Activated T-helper 9 cell treated with anti-CD3 and anti-CD28 coated beads, Interleukin-2, amount 50 U/mL, for 16 hours (primary cell): ENCODE data around the gene FHDC1.

Source experiments
- DNase-seq: peaks from one replicate; pipeline ENCODE4 v3.0.0-alpha.2; 2020; ENCODE audit warnings: low read depth

FHDC1 gene

DNA sequence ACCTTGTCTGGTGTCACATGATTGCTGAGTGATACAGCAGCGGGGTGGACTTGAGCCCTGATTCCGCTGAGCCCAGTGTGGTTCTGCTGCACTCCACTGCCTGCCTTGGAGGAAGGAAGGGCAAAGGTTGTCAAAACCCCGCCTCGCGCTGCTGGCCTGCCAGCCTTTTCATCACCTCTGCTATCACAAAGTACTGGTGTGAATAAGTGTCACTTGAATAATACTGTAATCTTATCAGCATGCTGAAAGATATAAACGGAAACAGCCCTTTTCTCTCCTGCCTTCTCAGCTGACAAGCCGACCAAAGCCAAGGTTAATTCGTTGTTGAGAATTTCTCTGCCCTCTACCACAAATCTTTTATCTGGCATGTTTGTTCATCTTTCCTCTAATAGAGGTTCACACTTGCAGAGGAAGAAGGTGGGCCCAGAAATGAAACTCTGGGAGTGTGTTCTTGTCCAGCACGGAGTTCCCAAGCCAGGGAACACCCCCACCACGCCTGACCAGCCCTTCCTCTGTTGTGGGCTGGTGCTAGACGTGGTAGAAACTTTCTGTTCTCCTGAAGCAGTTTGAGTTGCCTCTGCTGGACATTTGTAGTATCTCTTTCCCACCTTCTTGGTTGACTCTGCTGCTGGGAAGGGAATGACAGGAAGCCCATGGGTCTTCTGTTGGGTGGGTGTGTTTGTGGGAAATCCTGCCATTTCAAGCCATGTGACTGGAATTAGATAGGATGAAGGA is 21.5 kb downstream of the FHDC1 start:
- no peak for DNase-seq

DNA sequence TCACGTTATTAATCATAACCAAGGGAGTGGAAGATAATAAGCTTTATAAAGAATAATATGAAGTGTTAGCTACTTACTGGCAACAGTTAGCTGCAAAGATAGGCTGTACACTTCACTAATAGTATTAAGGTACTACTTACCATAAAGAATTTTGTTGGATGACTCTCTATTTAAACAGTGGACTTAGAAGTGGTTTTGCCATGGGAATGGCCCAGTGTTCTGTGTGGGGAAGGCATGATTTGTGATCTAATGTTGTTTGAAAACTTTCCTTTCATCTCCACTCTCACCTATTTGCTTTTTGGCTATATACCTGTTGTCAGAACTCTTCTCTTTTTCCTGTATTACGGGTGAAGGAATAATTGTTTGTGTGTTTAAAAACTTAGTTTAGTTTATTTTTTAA is 23.0 kb downstream of the FHDC1 start:
- no peak for DNase-seq

DNA sequence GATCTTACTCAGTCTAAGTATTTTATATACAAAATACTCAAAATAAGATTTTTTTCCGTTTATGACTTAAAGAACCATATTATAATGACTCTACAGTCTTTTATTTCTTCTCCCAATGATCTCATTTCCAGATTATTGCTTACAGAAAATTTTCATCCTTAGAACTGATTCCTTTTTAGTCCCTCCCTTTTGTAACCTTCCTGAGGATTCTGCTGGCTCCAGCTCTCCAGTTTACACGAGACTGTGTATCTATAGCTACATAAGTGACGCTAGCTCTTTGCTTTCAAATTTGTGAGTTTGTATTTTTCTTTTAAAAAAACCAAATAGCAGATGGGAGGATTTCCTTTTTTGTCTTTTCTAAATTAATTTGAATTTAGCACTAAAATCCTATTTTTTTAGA is 24.0 kb downstream of the FHDC1 start:
- no peak for DNase-seq

DNA sequence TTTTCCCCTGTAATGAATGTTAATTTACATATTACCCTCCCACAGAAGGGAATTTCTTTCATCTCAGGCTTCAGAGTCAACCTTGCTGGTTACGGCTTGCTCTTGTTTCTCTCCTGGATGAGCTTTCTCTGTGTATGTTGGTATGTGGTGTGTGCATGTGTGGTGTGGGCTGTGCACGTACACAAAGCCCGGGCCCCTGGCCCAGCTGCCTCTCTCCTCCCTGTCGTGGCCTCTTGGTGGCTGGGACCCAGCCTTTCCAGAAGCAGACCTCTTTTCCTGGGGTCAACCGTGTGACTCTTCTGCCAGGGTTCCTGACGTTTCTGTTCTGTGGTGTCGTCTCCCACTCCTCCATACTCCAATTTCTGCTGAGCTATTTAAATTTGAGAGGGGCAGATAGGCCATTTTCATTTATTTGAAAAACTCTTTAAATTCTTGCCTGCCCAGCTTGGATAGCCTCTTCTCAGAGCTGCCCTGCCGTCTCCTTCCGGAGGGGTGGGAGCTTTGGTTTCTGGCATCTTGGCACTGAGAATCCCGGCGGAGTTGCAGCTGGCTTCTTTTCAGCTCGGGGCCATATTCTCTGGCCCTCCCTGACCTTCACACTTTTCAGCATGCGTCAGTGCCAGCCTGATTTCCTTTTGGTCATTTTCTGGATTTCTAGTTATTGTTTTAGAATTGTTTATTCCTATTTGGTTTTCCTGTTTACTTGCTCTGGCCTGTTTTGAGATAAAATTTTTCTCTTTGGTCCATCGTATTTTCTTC is 25.1 kb downstream of the FHDC1 start:
- DNase-seq = no peak

DNA sequence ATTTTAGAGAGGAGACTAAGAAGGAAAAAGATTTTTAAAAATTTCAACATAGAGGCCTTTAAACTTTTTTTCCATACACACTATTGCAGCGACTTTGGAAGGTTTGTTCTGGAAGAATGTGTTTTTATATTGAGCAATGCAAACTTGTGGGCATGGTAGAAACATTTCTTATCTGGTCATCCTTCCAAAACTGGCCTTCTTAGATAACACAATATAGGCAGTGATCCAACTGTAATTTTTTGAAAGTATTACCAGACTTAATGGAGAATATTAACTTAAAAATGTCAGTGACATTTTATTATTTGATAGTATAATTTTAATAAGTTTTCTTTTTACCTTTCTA is 25.6 kb downstream of the FHDC1 start:
- DNase-seq = no peak

DNA sequence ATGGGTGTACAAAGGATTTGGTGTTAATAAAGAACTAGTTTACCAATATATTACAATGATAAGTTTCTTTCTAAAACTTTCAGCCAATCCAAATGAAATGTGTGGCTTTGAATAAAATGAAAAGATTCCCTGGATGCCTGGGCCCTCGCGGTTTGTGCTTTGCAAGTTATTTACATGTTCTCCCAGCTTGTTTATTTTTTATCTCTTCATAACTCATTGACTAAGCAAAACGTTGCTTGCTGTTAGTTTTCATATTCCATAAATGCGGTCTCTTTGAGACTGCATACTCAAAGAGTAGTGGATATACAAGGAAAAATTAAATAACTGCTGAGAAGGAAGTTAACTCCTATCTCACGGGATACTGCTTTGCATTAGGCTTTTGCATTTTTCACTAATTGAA is 26.0 kb downstream of the FHDC1 start:
- DNase-seq = no peak

DNA sequence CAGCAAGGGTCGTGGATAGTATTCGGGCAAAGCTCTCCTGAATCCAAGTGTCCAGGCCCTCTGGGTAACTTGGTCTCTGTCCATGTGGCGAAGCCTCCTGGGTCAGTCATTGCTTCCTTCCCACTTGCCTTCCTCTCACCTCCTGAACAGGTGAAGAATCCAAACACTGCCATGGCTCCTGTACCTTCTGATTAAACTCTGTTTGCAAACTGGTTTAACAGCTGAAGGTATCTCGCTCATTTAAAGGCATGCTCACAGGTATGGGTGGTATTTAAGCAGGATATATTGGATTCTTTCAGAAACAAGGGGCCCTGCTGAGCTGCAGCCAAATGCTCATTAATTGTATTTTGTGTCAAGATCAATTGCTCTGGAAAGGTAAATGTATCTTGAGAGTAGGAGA is 28.2 kb downstream of the FHDC1 start:
- DNase-seq = no peak

DNA sequence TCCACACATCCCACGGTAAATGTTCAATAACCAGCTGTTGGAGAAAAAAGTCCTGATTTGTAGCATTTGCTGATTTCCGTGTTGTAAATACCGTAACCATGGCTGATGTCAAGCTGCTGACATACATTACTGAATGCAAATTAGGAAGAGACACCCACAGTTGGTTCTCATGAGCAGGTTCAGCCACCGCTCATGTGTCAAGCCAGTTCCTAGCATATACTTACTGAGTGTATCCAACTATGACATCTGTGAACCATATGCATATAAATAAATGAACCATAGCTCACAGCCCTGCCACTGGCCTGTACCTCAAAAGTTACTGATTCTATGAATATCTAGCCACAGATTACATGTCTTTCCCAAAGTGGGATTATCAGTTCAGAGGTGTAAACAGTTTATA is 29.5 kb downstream of the FHDC1 start:
- DNase-seq = no peak

DNA sequence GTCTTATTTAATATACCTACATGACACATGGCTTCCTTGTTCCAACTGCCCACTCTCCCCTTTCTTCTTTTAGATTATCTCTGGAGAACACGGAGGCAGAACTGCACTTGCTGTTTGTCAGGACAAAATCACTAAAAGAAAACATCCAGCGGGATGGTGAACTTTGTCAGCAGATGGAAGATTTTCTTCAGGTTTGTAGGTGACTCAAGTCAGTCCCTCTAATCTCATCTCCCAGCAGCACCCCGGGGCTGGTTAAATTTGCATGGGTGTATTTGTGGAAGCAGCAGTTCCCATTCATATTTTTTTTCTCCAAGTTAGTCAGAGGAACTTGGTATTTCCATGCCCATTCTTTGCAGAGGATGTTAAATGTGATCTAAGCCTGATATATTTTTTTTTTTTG is 31.8 kb downstream of the FHDC1 start:
- no peak for DNase-seq

DNA sequence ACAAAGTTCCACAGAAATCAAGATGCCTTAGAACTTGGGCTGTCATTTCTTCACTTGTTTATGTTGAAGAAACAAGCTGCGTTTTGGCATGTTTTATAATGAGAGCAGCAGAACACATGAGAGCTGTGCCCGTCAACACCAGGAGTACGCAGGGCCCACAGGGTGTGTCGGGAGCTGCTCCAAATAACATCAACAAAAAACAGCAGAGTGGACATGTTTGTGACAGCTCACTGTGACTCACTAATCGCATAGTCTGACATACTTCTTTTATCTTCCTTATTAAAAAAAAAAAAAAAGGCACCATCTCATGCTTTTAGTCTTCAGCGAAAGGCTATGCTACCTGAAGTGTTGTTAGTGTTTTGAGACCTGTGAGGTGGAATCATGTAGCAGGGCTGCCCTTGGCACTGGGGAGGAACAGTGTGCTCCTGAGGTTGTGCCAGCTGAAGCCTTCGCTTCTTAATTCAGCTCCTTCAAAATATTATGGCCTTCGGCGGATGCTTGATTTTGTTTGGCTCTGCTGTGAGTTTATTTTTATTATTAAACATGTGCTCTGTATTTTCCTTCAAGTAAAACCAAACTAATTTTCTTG is 32.8 kb downstream of the FHDC1 start:
- no peak for DNase-seq

DNA sequence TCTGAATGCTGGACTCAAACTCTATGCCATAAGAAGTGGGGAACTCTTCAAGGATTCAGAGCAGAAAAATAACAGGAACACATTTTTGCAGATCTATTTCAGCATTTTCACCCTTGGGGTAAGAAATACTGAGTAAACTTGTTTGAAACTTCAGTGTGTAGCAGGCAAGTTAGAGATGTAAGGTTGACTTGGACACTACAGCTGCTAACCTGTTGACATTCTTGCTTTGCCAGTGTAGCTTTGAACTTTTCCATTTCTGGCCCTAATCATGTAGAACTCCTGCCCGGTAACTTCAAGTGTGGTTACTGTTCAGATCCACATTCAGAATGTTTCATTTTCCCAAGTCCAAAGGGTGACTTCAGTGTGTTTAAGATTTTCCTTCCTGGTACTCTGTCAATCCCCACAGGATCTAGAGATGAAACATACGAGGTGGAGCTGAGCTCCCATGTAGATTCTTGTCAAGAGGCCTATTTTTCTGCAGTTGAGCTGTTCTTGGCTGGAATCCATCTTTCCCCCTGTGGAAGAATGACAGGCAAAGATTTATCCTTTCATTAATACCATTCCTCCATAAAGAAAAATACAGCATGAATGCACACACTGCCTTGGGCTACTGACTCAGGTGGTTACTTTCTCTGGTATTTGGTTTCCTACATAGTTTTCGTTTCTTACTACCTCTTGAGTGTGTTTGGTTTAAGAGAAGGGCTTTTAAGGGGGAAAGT is 34.1 kb downstream of the FHDC1 start:
- DNase-seq = no peak

DNA sequence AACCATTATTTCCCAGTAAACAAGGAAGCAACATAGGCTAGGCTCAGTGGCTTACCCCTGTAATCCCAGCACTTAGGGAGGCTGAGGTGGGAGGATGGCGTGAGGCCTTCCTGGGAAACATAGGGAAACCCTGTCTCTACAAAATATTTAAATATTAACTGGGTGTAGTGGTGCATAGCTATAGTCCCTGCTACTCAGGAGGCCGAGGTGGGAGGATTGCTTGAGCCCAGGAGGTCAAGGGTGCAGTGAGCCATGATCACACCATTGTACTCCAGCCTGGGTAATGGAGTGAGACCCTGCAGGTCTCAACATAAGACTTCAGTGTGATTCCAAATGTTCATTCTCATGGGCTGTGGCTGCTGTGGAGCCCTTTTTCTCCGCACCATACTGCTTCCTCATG is 34.9 kb downstream of the FHDC1 start:
- DNase-seq = no peak

DNA sequence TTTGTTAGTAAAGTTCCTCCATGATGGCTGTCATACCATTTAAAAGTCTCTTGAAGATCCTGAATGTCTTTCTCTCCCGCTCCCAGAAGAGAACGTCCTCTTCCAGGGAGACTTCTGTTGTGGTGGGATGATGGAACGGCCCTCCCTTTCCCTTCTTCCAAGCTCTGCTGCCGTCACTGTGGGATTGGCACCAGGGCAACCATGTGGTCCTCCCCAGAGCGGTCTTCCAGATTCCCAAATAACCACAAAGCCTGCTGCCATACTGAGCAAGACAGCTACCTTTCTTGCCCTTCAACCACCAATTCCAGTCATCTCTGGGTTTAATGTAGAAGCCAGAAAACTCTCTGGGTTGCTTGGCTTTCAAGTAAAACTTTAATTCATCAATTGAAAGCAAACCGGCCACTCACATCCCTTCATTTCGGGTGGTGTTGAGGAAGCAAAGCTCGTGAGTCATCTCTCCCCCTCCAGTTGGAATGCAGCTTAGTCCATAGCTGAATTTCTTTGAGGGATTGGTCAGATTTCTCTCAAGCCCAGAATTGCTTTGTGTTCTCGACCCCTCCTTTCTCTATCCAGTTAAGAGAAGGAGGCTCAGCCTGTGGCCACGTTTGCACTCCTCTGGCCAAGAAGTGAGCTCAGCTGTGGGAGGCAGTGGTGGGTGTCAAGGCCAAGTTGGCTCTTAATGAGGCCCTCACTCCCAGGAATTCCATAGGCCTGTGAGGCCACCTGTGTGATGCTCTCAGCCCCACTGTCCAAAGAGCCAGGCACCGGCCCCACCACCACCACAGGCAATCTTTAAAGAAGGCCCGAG is 36.9 kb downstream of the FHDC1 start:
- no peak for DNase-seq

DNA sequence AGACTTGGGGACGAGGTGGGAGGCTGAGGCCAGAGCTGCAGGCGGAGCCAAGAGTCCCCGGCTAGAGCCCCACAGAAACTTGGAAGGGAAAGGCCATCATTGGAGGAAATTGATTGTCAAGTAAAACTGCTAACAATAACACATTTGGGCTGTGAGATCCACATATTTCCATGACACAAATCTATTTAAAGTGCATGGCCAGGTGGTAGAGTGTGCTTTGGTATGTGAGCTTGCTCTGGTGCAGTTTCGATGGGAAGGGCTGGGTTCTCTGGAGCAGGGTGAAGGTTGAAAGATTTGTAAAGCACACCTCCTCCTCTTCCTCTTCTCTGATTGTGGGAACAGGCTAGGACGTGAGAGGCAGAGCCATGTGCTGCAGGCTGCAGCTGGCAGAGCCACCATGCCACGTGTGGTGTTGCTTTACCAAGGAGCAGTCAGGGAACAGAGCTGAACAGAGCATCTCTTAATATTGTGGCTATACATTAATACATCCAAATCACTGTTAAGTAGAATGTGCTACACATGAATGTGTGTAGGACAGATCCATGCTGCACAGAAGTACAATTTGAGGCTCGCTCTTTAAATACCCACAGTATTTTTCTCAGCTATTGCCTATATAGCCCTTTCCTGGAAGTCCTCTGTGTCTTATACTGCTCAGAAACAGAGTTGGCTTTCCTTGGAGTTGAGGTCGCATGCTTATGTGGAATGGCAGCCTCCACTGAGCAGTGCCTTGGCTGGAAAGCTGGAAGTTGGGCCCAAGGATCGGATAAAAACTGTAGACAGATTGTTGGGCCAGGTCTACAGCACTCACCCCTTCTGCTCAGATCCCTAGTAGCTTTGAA is 37.7 kb downstream of the FHDC1 start:
- no peak for DNase-seq

DNA sequence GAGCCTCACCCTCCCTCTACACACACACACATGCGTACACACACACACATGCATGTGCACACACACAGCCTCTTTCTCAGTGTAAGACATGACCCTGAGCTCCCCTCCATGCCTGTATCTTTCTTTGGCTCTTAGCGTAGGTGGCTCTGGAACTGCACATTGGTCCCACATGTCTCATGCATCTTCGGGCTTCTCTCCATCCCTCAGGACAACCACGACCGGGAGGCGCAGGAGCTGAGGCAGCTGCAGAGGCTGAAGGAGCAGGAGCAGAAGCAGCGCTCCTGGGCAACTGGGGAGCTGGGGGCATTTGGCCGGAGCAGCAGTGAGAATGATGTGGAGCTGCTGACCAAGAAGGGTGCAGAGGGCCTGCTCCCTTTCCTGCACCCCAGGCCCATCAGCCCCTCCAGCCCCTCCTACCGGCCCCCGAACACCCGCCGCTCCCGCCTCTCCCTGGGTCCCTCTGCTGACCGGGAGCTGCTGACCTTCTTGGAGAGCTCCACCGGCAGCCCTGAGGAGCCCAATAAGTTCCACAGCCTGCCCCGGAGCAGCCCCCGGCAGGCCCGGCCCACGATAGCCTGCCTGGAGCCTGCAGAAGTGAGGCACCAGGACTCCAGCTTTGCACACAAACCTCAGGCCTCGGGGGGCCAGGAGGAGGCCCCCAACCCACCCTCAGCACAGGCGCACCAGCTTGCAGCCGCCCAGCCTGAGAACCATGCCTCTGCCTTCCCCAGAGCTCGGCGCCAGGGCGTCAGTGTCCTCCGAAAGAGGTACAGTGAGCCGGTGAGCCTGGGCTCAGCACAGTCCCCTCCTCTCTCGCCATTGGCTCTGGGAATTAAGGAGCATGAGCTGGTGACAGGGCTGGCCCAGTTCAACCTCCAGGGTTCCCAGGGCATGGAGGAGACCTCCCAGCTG is 38.6 kb downstream of the FHDC1 start:
- DNase-seq = no peak

DNA sequence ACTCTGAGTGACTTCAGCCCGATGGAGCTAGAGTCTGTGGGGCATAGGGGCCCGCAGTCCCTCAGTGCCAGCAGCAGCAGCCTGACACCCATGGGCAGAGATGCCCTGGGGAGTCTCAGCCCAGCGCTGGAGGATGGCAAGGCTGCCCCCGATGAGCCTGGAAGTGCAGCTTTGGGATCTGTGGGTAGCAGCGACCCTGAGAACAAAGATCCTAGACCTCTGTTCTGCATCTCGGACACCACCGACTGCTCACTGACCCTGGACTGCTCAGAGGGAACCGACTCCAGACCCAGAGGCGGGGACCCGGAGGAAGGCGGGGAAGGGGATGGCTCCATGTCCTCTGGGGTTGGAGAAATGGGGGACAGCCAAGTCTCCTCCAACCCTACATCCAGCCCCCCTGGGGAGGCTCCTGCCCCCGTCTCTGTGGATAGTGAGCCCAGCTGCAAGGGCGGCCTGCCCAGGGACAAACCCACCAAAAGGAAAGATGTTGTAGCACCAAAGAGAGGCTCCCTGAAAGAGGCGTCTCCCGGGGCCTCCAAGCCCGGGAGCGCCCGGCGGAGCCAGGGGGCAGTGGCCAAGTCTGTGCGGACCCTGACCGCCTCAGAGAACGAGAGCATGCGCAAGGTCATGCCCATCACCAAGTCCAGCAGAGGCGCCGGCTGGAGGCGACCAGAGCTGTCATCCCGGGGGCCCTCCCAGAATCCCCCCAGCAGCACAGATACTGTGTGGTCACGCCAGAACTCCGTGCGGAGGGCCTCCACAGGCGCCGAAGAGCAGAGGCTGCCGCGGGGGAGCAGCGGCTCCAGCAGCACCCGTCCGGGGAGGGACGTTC is 39.5 kb downstream of the FHDC1 start:
- DNase-seq = no peak

DNA sequence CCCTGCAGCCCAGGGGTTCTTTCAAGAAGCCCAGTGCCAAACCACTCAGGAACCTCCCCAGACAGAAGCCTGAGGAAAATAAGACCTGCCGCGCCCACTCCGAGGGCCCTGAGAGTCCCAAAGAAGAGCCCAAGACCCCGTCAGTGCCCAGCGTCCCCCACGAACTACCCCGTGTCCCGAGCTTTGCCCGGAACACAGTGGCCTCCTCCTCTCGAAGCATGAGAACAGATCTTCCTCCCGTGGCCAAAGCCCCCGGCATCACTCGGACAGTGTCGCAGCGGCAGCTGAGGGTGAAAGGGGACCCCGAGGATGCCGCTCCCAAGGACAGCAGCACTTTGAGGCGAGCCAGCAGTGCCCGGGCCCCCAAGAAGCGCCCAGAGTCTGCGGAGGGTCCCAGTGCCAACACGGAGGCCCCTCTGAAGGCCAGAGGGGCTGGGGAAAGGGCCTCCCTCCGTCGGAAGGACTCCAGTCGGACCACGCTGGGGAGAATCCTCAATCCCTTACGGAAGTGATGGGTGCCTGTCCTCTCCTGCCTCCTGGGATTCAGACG is 40.2 kb downstream of the FHDC1 start:
- DNase-seq = no peak

DNA sequence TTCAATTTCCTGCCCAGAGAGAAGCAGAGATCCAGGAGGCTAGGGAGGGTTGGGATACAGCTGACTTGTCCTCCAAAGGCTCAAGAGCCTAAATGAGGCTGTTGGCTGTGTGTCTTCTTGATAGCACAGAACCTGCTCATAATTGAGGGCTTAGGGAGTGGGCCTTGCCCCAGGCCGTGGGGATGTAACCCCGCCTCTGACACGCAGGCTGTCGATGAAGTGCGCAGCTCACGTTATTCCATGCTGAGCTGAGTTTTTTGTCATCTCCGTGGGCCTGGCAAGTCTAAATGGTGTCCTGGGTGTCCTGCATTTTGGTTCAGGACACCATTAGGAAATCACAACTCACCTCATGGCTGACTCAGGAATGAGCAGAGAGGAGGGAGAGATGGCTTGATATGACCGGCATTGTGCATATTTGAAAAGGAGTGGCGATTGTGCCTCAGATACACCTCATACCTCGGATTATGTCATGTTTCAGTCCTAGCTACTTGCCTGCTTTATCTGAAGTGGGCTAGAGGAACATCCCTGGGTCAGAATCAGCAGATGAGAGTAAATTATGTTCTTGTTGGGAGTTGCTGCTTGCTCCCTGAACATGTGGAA is 43.7 kb downstream of the FHDC1 start:
- DNase-seq = no peak
